C4-2B (cell line): ENCODE measurements around the gene RPS19BP1.

Source experiments
- CTCF ChIP-seq: fragments of 450-650 bp; conservative IDR thresholded peaks from 2 replicates; pipeline ENCODE4 v1.5.1; 2017; ENCODE audit warnings: mild to moderate bottlenecking
- ZFX ChIP-seq: fragments of 450-650 bp; IDR thresholded peaks from 2 replicates; pipeline ENCODE4 v1.6.1; 2017

GRCh38 chr22:39562839-39563489 is 30.4 kb upstream of the RPS19BP1 start:
- TF ChIP-seq CTCF (no peak), ZFX (no peak)
